Loucy (cell line): ENCODE data around the gene KRT39.

Source experiments
- H2AFZ ChIP-seq: fragments of 200-600 bp; sonication (generic); 2 replicates; pipeline ENCODE4 v1.6.0; 2016; ENCODE audit warnings: antibody characterized with exemption, mild to moderate bottlenecking, low read length, moderate library complexity
- H3F3A ChIP-seq: fragments of 200-600 bp; 2 replicates; pipeline ENCODE4 v1.6.0; 2016; ENCODE audit warnings: antibody characterized with exemption, low read depth, mild to moderate bottlenecking
- H3K27me3 ChIP-seq: fragments of 200-600 bp; sonication (generic); 2 replicates; pipeline ENCODE4 v1.6.1; 2014; ENCODE audit warnings: low read length, mild to moderate bottlenecking; ENCODE audit not compliant: insufficient read depth, poor library complexity, severe bottlenecking
- H3K36me3 ChIP-seq: fragments of 200-600 bp; sonication (generic); 2 replicates; pipeline ENCODE4 v1.6.1; 2016; ENCODE audit warnings: low read length; ENCODE audit not compliant: insufficient read depth
- H3K4me1 ChIP-seq: fragments of 200-600 bp; sonication (generic); 2 replicates; pipeline ENCODE4 v1.5.1; 2014; ENCODE audit warnings: low read length, mild to moderate bottlenecking; ENCODE audit not compliant: insufficient read depth, poor library complexity, severe bottlenecking
- H3K4me2 ChIP-seq: fragments of 200-600 bp; sonication (generic); 2 replicates; pipeline ENCODE4 v1.6.0; 2014; ENCODE audit warnings: antibody characterized with exemption, low read length, low read depth, mild to moderate bottlenecking; ENCODE audit not compliant: poor library complexity, severe bottlenecking
- H3K4me3 ChIP-seq: fragments of 200-600 bp; sonication (generic); 2 replicates; pipeline ENCODE4 v1.5.1; 2014; ENCODE audit warnings: low read length, mild to moderate bottlenecking, mixed read lengths; ENCODE audit not compliant: poor library complexity, severe bottlenecking
- H3K79me2 ChIP-seq: fragments of 200-600 bp; sonication (generic); 2 replicates; pipeline ENCODE4 v1.6.1; 2014; ENCODE audit warnings: low read length; ENCODE audit not compliant: insufficient read depth
- H3K9ac ChIP-seq: fragments of 200-600 bp; sonication (generic); 2 replicates; pipeline ENCODE4 v1.6.0; 2014; ENCODE audit warnings: mild to moderate bottlenecking, low read depth, low read length, moderate library complexity; ENCODE audit not compliant: poor library complexity, severe bottlenecking
- H3K9me2 ChIP-seq: fragments of 200-600 bp; sonication (generic); replicated peaks from 2 replicates; pipeline ENCODE4 v1.6.1; 2016; ENCODE audit warnings: low read depth, low read length, mixed read lengths
- H3K9me3 ChIP-seq: fragments of 200-600 bp; sonication (generic); 2 replicates; pipeline ENCODE4 v1.6.1; 2014; ENCODE audit warnings: mild to moderate bottlenecking, antibody characterized with exemption, low read length, low read depth; ENCODE audit not compliant: insufficient read depth
- H4K20me1 ChIP-seq: fragments of 200-600 bp; sonication (generic); 2 replicates; pipeline ENCODE4 v1.6.0; 2014; ENCODE audit warnings: antibody characterized with exemption, low read length, mild to moderate bottlenecking; ENCODE audit not compliant: insufficient read depth, poor library complexity, severe bottlenecking
- CTCF ChIP-seq: fragments of 200-600 bp; sonication (generic); conservative IDR thresholded peaks from 2 replicates; pipeline ENCODE4 v1.5.1; 2014; ENCODE audit warnings: mild to moderate bottlenecking, antibody characterized with exemption, low read length
- EZH2phosphoT487 ChIP-seq: fragments of 200-600 bp; IDR thresholded peaks from 2 replicates; pipeline ENCODE4 v1.6.1; 2018; ENCODE audit warnings: antibody characterized with exemption, mild to moderate bottlenecking, moderate library complexity, borderline replicate concordance

Gene KRT39

GRCh38 chr17:41013181-41013580 lies 46.4 kb upstream of the KRT39 start:
- H3K4me1 ChIP-seq = no peaks in the 10 kb centered on the region
- H3K4me2 ChIP-seq = no peak overlapping the region
- no peak for TF ChIP-seq CTCF
- no peak for TF ChIP-seq EZH2phosphoT487
- H3K4me3 ChIP-seq = no peak overlapping the region
- H3K9me3 ChIP-seq = no peaks in the 10 kb centered on the region
- no peaks in the 10 kb centered on the region for H3K9me2 ChIP-seq
- no peaks in the 10 kb centered on the region for H3K36me3 ChIP-seq
- no peaks in the 10 kb centered on the region for H3K27me3 ChIP-seq
- H2AFZ ChIP-seq = no peak overlapping the region
- H3K9ac ChIP-seq = no peak overlapping the region
- no peaks in the 10 kb centered on the region for H3K79me2 ChIP-seq
- no peaks in the 10 kb centered on the region for H4K20me1 ChIP-seq
- no peaks in the 10 kb centered on the region for H3F3A ChIP-seq

- no peak overlapping the region for H3K4me2 ChIP-seq
- H3K4me3 ChIP-seq = no peak overlapping the region
Observed at GRCh38 chr17:41012326-41013120, 45.8 kb upstream of the KRT39 start.

GRCh38 chr17:41010441-41010840 lies 43.7 kb upstream of the KRT39 start:
- Histone ChIP-seq H3K4me2 (no peak overlapping the region), H3K9me2 (no peaks in the 10 kb centered on the region), H3K4me3 (no peak overlapping the region), H3K9me3 (no peaks in the 10 kb centered on the region), H3K4me1 (no peaks in the 10 kb centered on the region), H2AFZ (no peak overlapping the region), H3K36me3 (no peaks in the 10 kb centered on the region), H3K9ac (no peak overlapping the region), H3K27me3 (no peaks in the 10 kb centered on the region), H3F3A (no peaks in the 10 kb centered on the region), H3K79me2 (no peaks in the 10 kb centered on the region), H4K20me1 (no peaks in the 10 kb centered on the region)
- no peak for TF ChIP-seq EZH2phosphoT487
- no peak for TF ChIP-seq CTCF

More at GRCh38 chr17:41012326-41013120, 45.8 kb upstream of the KRT39 start:
- no peaks in the 10 kb centered on the region for H3K36me3 ChIP-seq
- H3K4me1 ChIP-seq = no peaks in the 10 kb centered on the region
- H3K9me2 ChIP-seq = no peaks in the 10 kb centered on the region
- no peak overlapping the region for H3K9ac ChIP-seq
- TF ChIP-seq EZH2phosphoT487 = no peak
- no peak for TF ChIP-seq CTCF
- no peaks in the 10 kb centered on the region for H3K79me2 ChIP-seq
- H3K27me3 ChIP-seq = no peaks in the 10 kb centered on the region
- H3F3A ChIP-seq = no peaks in the 10 kb centered on the region
- no peak overlapping the region for H2AFZ ChIP-seq
- H3K9me3 ChIP-seq = no peaks in the 10 kb centered on the region
- H4K20me1 ChIP-seq = no peaks in the 10 kb centered on the region
